GM08714 (cell line): ENCODE measurements around the gene DIS3L2.
"Not testable (repeated sequence)": the region's sequence is repeated elsewhere in the genome, so short reads cannot be mapped to it uniquely, and the experiment has no call there.

ENCODE experiments used
- H3K4me3 ChIP-seq: fragments of 200-500 bp; sonication (Bioruptor generic); 2 replicates; pipeline ENCODE4 v1.5.1; 2014; ENCODE audit warnings: mild to moderate bottlenecking, low read length, inconsistent platforms
- ZNF274 ChIP-seq: IDR thresholded peaks from 2 replicates; pipeline ENCODE4 v1.6.1; 2012; ENCODE audit warnings: mild to moderate bottlenecking, low read depth, low read length

Gene DIS3L2

GRCh38 chr2:232324778-232325177 lies 363.3 kb downstream of the DIS3L2 start:
- no peak for TF ChIP-seq ZNF274
- H3K4me3 ChIP-seq = no peak overlapping the region

GRCh38 chr2:232325324-232326273 lies 364.1 kb downstream of the DIS3L2 start:
- TF ChIP-seq ZNF274 = no peak
- no peak overlapping the region for H3K4me3 ChIP-seq

DNA sequence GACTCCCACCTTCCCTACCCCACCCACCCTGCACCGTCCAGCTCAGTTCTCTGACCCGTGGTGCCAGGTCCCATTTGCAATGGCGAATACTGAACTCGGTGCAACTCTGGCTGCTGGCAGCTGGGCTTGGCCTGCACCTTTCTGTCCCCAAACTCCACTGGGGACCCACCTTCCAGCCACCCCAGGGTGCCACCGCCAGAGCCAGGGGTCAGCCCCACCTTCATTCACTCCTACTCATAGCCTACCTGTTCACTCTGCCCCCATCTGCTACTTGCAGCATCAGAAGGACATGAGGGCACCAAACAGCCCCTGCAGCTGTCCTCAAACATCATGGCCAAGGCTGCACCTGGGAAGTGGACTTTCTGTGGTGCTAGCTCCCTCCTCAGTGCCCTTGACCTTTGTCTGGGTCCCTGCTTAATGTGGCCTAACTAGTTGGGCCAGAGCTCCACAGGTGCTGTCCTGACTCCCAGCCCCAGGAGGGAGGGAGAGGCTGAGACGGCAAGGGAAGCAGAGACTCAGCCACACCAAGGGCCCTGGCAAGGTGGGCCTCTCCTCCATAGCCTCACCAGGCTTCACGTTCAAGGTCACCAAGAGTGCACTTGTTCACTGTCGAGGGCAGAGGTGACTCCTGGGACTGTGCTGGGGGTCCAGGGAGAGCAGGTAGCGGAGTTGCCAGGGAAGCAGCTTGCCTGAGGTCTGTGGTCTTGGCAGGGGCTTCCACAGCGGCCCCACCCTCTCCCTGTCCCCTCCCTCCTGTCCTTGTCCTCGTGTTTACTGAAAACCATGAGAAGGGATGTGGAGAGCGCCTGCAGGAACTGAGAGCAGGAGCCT lies 365.0 kb downstream of the DIS3L2 start:
- H3K4me3 ChIP-seq = not testable (repeated sequence)

GRCh38 chr2:232327105-232328031 lies 365.9 kb downstream of the DIS3L2 start:
- no peak overlapping the region for H3K4me3 ChIP-seq
- no peak for TF ChIP-seq ZNF274

GRCh38 chr2:232328032-232328422 lies 366.5 kb downstream of the DIS3L2 start:
- H3K4me3 ChIP-seq = no peak overlapping the region
- no peak for TF ChIP-seq ZNF274

- no peak for TF ChIP-seq ZNF274
- no peak overlapping the region for H3K4me3 ChIP-seq
Observed at GRCh38 chr2:232328516-232329460, 367.3 kb downstream of the DIS3L2 start.

GRCh38 chr2:232329716-232330067 lies 368.2 kb downstream of the DIS3L2 start:
- no peak for TF ChIP-seq ZNF274
- no peak overlapping the region for H3K4me3 ChIP-seq

DNA sequence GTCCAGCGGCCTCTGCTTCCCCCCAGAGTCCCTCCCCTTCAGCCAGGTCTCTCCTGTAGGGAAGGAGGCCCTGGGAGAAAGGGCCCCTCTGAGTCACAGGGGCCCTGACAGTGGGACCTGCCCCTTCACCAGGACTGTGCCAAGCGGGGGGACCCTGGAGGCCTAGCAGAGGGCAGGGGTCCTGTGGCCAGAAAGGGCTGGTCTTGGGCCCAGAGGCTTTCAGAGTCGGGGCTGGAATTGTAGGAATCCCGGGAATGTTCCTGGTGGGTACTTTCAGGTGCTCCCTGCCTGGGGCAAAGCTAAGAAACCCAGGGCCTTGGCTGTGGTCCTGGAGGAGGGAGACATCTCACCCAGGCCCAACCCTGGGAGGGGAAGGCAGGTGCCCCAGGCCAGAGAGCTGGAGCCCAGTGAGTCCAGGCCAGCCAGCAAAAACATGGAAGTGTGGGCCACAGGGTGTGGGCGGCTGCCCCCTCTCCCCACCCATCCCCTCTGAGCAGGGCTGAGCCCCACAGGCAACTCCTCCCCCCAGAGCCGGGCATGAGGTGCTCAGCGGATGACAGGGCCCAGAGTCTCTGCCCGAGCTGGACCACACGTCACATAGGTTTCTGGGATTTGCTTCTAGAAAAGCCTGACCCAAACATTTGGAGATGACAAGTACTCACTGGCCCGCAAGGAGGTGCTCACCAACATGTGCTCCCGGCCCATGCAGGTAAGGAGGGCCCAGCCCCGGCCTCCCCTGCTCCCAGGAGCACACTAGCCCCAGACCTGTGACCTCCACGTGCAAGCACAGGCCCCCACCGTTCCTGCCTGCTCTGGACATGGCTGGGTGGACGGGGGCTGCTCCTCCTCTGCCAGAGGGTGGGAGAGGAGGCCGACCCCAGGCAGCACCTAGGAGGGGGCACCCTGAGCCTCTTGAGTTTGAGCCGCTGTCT lies 368.8 kb downstream of the DIS3L2 start:
- no peak overlapping the region for H3K4me3 ChIP-seq
- TF ChIP-seq ZNF274 = no peak

GRCh38 chr2:232331061-232331460 lies 369.5 kb downstream of the DIS3L2 start:
- H3K4me3 ChIP-seq = not testable (repeated sequence)

DNA sequence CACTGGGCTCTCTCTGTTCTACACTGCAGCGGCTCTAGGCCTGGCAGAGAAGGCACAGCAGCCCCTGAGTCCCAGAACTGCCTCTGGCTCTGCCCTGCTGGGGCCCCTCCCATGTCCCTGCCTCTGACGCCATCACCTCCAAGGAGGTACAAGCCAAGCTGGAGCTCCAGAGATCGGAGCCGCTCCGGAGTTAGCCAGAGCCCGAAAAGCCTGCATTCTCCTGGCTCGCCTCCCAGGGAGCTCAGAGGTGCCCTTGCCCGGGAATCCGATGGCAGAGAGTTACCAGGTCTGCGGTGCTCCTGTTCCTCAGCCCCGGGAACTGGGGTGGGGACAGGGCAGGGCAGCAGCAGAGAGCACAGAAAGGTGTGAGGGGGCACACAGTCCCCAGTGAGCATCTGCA lies 370.1 kb downstream of the DIS3L2 start:
- not testable (repeated sequence) for H3K4me3 ChIP-seq

DNA sequence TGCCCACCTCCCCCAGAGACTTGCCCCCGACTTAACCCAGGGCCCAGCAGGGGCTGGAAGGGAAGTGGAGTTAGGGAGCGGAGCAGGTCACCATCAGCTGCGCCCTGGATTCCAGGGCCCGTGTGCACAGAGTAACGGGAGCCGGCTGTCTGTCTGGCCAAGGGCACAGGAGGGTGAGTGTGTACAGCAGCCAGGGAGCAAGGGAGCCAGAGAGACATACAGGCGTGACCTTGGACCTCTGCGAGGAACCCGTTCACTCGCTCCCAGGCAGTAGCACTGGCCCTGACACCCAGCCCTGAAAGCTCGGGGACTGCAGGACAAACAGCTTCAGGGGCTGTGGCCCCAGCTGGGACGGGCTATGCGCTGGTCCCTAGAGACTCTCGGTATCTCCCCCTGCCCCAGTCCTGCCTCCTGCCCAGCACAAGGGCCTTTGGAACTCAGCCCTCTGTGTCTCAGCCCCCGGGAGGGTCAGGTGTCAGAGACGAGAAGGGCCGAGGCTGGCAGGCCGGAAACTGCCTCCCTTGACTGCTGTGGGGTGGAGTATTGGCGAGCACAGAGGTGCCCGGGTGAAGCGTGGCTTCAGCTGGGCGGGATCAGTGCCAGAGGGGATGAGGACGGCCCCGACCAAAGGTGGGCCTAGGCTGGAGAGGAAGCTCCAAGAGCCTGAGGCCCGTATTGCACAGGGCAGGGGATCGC lies 370.9 kb downstream of the DIS3L2 start:
- not testable (repeated sequence) for H3K4me3 ChIP-seq

DNA sequence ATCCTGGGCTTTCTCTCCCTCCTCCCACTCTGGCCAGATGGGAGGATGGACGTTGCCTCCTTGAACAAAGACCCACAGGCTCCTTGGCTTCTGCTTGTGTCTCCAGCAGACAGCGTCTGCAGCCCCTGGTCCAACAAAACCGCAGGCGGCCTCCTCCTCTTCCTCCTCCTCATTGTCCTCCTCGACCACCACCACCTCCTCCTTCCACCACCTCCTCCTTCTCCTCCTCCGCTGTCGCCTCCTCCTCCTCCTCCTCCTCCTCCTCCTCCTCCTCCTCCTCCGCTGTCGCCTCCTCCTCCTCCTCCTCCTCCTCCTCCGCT lies 371.4 kb downstream of the DIS3L2 start:
- no peak for TF ChIP-seq ZNF274
- no peak overlapping the region for H3K4me3 ChIP-seq
